Activated CD4-positive, alpha-beta T cell treated with anti-CD3 and anti-CD28 coated beads, Interleukin-2, Interleukin-6, amounts not matched to agents 100 ng/mL and 50 ng/mL, durations not matched to agents 16 hours and 8 hours (primary cell): ENCODE results near the gene SASH1.

Source experiments
- DNase-seq: peaks from one replicate; pipeline ENCODE4 v3.0.0-alpha.2; 2020

The SASH1 gene

DNA sequence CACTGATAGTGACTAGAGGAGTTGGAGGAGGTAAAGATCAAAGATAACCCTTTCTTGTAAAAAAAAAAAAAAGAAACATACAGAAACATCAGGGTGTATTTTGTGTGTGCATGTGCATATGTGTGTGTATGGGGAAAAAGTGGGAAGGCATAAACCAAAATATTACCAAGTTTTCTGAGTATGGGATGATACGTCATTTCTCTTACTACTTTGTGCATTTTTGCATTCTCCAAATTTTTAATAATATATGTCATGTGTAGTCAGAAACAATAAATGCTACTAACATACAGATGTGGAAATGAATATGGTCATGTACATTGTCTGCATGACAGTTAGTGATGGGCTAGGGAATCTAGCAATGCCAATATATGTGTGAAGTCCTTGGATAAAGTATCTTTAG lies 161.1 kb downstream of the SASH1 start:
- no peak for DNase-seq

DNA sequence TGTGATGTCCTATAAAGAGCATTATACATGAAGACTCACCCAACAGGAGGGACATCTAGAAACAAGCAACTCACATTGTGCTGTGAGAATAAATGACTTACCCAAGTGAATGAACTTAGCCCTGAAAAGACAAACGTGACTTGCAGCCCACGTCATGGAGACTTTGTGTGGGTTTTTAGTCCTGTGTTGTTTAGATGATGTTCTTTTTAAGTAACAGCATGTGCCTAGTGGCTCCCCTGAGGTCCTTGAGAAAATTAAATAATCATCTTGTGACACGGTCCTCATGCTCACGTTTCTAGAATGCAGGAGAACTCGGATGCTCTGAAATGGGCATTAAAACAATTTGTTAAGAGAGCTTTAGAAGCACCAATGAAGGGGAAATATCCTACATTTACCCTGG lies 165.1 kb downstream of the SASH1 start:
- no peak for DNase-seq

DNA sequence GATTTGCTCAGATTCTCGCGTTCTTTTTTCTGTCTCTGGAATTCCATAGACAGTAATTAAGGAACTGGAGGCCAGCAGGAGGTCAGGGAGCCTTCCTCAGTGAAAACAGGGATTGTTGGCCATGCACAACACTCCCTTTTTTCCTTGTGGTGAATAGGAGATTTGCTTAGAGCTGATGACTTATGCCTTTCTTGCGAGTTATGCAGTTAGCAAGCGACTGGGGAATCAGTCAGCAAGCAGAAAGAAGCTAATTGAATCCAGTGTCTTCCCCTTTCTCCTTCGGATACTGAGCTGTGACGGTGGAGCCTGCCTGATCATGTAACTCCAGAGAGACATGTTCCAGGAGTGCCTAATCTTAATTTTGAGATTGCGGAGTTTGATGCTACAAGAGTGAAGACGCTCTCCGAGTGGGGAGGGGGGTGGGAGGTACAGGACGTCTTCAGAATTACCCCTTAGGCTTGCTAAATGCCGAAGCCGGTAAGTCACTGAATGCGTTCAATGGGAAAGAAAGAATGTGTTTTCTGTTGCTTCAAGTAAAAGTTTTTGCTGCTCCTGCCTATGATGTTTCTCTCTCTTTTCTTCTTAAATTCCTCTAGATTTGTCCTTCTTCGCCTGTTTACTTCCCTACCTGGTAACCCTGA lies 165.9 kb downstream of the SASH1 start:
- no peak for DNase-seq

DNA sequence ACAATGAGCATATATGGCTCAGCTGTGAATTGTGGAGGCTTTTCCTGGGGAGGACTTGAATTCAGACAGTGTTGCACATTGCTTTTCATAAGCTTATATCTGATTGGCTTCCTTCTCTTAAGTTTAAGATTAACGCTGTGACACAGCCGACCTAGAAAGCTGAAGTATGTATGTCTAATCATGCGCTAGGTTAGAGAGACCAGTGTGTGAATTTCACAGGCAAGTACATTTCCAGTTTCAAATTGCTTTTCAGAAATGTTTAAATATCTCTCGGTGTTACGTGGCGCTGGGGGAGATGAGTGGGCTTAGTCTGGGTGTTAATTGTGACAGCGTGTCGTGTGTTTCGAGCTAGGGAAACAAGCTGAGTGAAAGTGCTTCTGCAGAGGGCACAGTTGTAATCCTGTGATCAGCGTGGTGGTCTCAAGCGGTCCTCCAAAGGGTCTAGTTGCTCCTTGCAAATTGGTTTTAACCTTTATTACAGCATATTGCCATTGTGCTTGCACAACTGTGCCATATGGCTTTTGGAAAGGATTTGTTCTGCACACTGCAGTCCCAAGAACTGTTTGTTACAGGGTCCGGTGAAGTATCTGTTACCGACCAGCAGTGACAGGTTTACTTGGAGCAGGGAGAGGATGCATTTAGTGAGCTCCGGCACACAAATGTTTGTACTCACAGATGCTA lies 166.6 kb downstream of the SASH1 start:
- DNase-seq: no peak

DNA sequence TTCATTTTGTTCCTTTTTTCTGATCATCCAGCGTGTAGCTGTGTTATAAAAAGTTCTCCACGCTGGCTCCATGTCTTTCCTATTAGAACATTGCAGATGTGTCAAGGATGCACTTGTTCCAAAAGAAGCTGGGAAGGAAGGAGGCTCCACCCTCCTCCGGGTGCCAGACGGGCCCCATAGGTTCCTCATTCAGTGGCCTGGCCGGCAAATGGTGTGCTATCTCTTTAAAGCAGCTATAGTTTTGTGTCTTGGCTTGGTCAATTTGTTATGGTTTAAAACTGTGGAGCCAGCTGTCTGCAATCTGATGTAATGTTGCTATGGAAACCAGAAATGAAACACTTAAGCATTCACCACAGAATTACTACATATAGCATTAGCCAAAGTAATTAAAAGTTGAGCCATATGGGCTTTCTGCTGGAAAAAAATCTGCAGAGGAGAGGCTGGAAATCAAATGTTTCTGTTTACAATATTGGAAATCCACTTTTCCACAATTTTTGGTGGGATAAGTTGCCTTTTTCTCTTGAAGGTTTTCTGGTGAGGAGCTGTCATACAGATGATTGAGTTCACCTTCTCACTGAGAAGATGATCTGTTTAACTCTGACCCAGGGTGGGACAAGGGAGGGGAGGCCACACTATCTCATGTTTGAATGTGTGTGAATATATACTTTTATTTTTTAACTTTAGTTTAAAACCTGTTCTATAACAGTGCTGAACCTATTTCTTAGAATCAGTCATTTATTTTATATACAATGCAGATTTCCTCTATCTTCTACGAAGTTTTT lies 167.4 kb downstream of the SASH1 start:
- peak; percentile 11 for DNase-seq

DNA sequence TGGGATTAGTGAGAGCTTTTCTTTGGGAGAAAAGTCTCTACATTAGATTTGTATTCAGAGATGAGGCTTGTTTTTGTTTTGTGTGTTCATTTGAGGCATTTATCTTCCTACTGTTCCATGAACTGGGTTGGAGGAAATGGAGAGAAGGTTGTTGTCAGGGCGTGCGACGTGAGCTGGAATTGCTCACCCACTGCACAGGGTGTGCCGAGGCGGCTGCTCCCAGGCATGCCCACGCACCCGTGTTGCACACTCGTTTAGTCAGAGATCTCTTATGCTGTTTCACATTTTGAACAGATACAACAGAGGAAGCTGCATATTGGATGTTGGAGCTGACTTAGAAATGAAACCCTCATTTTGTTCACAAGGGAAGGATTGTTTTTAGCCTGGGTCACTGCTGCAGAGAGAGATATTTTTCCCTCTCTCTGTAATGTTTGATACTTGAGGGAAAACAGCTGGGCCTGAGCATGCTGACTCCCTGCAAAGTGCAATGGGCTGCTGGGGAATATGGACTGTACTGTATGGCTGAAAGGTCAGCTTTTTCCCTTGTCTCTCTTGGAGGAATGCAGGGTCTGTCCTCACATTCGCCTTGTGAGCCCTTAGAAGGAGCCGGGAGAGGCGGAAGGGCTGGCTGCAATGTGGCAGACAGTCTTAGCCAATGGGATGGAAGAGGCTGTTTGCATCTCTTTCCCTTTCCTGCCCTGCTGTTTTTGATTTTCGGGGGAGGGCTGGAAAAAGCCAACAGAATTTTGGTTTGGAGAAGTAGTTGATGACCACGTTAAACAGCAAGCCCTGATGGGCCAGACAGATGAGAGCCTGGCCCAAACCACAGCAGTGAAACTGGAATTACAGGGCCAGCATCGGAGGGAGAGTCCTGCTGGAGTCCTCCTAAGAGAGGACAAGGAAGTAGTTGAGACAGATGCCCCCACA lies 170.8 kb downstream of the SASH1 start:
- no peak for DNase-seq

DNA sequence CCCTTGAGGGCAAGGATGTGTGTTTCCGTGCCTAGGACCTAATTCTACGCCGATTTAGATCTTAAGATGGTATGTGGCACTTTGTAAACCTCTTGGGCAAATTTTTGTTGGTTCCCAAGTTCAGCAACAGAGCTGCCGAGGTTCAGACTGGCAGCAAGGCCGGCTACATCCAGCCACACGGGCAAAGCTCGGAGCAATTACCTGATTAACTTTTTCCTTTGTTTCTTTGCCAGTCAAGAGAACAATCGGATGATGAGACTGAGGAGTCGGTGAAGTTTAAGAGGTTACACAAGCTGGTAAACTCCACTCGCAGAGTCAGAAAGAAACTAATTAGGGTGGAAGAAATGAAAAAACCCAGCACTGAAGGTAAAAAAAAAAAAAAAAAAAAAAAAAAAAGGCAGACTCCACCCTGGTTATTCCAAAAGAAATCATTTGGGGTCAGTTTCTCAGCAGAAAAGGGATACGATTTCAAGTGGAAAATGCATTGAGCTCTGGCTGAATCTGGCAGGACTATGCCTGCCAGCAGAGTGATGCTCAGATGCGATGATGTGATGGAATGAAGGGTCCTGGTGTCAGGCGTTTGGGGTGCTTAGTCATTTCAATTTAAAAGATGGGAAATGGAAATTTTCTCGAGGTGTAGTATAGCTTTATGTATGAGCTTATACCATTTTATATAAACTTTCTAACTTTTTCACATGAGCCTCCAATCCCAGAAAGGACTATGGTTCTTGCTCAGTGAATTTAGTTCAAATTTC lies 171.6 kb downstream of the SASH1 start:
- DNase-seq: no peak

DNA sequence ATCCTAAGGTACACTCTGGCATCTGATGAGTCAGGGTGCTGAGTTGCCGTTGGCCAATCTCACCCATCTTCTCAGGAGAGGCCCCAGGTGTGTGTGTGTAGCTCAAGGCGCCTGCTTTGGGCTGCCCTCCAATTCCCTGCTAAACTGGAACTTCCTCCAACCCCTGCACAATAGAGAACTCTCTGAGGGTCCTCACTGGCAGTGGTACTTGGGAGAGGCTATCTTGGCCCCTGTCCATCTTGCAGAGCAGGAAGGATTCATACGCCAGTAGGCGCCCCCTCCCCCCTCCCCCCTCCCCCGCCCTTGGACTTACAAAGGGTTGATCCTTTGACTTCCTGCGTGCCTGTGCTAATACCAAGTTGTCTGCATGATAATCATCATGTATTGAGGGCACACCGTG lies 173.6 kb downstream of the SASH1 start:
- DNase-seq: no peak

DNA sequence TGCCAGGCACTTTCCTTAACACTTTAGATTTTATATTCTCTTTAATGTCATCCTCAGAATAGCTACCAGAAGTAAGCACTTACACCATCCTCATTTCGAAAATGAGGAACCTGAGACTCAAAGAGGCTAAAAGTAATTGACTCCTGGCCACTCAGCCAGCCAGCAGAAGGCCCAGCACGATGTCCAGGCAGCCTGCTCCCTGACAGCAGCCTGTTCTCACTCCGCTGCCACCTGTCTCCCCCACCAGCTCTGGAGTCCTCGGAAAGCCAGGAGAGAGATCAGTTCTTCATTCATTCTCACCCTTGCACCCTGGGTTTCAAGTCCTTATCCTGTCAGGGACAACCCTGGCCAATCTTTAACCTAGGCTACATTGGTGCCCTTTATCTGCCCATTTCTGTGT lies 174.0 kb downstream of the SASH1 start:
- no peak for DNase-seq

DNA sequence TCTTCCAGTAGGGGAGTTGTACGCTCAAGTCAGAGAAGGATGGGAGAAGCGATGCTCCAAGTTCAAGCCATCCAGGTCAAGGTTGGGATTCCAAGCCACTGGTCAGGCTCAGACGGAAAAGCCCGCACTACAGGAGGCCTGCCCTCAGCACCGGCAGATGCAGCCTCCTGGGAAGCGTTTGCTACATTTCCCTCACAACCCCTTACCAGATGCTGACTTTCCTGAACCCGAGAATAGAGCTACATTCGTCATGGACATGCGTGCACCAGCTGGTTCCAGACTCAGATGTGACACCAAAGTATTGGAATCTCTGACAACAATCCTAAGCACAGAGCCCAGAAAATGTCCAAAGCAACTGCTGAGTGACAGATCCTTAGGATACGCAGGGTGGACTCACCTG lies 174.8 kb downstream of the SASH1 start:
- DNase-seq: no peak

DNA sequence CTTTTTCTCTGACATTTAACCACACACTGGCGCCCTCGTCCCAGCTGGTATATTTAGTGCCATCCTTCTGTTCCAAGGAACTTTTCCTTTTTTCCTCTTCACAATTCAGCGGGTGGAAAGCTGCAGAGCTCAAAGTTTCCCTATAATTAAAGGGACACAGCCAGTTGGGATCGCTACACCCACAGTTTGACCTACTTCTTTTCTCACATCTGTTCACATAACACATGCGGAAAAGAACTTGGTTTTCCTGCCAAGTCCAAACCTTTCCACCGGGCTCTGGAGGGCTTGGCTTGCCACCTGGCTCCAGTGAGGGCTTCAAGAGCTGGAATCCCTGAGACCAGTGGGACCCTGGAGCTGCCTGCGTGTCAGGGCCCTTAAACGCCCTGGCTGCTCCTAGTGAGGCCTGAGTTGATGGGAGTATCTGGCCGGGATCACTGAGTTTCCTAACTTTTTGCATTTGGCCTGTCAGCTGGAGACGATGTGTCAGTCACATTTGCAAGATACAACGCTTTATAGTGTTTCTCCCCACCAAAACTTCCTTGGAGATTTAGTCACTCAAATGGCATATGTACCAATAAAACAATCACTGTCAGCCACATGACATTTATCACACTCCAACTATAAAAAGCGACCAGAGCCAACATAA lies 176.0 kb downstream of the SASH1 start:
- no peak for DNase-seq

DNA sequence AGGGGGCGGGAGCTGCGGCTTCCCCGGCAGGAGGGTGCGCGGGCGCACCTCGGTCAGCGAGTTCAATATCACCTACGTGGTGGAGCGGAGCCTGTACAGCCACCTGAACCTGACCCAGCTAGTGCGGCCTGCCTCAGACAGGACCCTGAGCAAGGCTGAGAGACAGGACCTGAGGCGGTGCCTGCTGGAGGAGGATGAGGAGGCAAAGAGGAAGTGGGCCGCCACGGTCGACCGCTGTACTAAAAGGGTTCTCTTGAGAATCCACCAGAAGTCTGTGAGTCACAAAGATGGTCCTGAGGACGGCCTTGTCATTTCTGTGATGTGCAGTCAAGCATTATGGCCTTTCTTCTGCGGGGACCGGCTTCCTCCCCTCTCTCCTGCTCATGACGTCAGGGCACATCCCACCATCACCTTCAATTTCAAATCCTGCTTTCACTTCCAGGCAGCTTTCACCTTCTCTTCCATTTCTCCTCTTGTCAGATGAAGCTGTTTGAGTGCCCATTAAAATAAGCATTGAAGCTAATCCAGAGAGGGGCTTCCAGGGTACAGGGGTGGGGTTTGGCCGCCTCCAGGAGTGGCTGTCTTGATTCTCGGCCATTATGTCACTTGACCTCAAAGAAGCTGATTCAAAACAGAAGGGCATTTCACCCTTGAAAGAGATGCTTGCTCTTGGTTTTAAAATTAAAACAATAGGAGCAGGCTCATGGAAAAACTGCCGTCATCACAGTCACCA lies 177.6 kb downstream of the SASH1 start:
- DNase-seq: no peak

DNA sequence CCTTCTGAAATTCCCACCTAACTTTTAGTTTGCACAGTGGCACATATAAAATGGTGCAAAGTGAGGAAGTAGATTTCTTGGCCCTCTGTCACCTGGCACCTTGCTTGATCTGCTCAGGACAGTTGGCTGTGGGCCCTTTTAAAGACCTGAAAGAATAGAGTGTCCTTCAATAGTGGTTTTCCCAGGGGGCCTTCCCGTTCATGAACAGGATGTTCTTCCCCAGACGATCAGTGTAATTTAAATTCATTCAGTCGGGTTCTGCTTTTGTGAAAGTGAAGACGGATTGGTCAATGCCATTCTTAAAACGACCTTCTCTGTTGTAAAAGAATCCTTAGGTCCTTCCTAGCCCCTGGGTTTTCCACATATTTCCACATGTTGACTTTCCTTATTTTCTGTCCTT lies 178.5 kb downstream of the SASH1 start:
- no peak for DNase-seq

DNA sequence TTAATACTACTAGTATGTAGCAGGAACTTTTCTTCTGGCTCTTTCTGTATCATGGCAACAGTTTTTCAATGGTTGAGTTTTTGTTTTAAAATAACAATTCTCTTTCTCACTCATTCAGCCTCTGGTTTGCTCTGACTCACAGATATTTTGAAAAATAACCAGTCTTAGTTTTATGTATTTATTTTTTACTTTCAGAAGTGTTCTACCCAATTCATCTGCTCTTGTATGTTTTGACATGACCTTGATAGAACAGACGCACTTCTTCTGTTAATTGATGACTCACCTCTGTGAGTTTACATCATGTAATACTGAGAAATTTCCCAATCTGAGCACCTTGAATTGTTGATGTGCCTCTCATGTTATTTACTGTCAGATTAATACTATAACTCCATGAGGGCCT lies 178.9 kb downstream of the SASH1 start:
- peak; percentile 53 for DNase-seq

DNA sequence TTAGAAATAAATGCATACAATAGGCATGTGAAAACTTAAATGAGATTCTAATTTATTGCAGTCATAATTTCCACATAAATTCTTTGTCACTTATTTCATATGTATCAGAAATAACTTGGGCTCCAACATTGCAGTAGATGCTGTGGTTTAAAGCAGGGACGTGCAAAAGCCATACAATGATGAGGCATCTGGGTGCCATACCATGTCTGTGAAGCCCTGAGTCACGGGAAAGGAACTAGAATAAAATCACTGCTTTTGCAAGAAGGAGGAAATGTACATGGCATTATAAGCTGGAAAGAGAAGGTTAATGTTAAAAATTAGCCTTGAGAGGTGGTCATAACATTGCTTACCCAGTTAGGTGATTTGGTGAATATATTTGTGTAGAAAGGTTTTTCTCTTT lies 180.4 kb downstream of the SASH1 start:
- peak; percentile 9 for DNase-seq

DNA sequence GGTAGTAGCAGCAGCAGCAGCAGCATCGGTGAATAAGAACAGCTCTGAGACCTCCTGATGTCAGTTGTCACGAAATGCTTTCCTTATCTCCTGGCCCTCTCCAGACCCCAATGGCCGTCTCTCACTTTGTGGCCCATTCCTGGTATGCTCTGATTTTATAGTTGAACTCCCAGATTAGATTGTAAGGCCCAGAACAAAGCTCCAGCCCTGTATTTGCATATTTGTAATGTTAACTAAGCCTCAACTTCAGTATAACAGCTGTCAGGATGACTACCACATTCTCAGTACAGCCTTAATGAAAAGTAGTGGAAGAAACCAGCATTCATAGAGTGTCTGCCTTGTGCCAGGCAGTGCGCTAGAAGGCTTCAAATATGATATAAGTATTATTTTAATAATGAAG lies 180.9 kb downstream of the SASH1 start:
- no peak for DNase-seq

DNA sequence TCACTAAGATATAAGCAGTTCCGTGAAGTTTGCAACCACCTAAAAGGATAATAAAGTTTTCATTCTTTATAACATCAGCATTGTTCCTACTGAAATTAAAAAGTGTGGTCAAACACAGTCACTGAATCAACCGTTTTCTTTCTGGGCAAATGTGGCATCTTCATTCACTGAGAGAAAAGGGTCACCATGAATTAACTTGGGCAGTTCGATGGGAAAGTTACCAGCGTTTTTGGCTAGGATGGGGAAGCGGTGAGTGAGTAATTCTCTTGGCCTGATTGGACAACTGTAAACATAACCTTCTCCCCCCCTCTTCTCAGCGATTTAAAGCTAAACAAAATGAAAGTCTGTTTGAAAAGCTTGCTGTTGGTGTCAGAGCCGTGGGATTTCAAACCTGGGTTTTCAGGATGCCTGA lies 181.8 kb downstream of the SASH1 start:
- DNase-seq: peak; percentile 54

DNA sequence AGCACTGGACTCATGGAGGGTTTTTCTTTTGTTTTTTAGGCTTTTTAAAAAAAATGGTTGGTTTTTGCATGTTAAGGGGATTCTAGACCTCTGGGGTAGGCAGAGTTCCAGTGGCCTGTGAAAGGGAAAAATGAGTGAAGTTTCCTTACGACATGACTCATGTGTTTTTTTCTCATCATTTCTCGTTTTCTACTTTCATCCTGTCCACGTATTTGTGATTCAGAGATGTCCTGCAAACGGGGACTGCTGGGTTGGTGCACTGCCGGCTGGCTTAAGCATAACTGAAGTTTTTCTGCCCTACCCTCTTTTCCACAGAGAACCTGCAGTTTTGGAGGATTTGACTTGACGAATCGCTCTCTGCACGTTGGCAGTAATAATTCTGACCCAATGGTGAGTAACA lies 182.3 kb downstream of the SASH1 start:
- DNase-seq: peak; percentile 60

DNA sequence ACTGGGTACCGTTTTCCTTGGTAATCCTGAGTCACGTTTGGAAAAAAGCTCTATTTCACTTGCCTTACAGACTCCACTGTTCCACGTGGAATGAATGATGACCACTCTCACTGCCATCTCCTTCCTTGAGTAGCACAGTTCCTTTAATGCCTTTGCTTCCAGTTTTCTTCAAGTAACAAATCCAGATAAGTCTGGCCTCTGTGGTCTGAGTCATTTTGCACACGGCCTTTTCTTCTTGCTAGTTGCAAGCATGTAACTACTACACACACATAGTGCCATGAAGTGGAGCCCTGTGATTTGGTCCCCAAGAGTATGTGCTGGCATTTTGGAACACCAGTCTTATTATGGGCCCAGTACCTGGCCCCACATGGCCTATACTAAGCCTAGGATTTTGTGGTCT lies 182.8 kb downstream of the SASH1 start:
- DNase-seq: peak; percentile 33

DNA sequence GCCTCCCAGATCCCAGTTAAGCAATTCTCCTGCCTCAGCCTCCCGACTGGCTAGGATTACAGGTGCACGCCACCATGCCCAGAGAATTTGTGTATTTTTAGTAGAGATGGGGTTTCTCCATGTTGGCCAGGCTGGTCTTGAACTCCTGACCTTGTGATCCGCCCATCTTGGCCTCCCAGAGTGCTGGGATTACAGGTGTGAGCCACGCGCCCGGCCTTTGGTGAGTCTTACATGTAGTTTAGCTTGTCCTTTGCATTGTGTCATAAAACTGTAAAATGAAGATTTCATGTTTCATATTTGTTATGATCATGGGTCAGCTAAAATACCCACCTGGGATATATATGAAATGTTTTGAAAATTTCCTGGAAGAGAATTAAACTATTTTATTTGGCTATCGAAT lies 183.5 kb downstream of the SASH1 start:
- no peak for DNase-seq

DNA sequence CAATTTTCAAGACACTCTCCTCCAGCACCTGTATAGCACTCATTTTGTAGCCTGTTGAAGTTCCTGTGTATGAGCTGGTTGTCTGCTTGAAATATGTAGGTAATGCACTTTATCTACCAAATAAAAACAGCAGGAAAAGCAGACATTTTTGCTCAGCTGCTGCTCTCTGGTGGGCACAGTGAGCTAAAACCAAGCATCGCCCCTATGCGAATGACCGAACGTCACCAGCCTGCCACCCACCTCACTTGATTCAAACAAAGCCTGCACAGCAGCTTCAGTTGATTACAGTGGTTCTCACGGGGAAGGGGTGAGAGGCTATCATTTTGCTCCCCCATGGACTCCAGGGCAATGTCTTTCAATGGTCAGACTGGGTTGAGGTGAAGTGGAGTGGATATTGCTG lies 185.7 kb downstream of the SASH1 start:
- peak; percentile 14 for DNase-seq
